Lung microvascular endothelial cell (primary cell): ENCODE results near the gene PDRG1. TPM values are rescaled to one million over a fixed set of nuclear protein-coding genes. Genes with fewer than 3 reads are reported as not detected.
A peak's percentile ranks its signal among the peaks of the same experiment; 100 is the strongest.
"Not testable (repeated sequence)": the region's sequence is repeated elsewhere in the genome, so short reads cannot be mapped to it uniquely, and the experiment has no call there.

ENCODE experiments used
- DNase-seq, 2 donors: peaks; one replicate each; pipeline versions ENCODE4 v3.0.0 to v3.0.0-alpha.2; 2010; ENCODE audit warnings: low read depth in 2 of 2
- total RNA-seq: library from RNA; depleted of rRNA; stranded (reverse); fragments of >200 nt; gene quantifications from 2 replicates; pipeline ENCODE4 v1.2.1, GENCODE V29; 2014

PDRG1 gene
- total RNA-seq, 1 donor from 2014 or later, result 4.6 TPM

DNA sequence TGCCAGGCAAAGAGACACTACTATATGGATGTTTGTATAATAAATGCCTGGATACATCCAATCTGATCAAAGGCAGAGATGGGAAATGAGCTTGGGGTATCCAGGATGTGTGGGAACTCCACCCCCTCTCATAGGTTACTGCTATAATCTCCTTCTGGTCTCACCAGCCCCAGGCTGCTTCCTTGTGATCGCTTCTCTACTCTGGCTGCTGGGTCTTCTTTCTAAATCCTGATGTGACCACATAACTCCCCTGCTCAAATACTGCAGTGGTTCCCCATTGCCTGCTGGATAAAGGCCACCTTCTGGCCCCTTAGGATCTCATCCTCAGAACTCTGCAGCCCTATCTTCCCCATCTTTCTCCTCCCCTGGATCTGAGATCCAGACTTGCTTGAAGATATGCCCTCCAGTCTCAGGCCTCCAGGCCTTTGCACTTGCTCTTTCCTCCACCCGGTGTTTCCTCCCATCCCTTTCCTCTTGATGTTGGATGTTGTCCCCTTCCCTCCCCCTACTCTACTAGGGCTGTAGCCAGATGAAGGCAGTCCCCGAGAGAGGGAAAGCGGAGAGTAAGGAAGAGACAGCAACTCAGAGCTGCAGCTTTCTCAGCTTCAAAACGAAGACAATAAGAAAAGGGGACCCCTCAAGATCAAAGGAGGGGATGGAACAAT is 15.3 kb upstream of the PDRG1 start:
- no peak for DNase-seq

DNA sequence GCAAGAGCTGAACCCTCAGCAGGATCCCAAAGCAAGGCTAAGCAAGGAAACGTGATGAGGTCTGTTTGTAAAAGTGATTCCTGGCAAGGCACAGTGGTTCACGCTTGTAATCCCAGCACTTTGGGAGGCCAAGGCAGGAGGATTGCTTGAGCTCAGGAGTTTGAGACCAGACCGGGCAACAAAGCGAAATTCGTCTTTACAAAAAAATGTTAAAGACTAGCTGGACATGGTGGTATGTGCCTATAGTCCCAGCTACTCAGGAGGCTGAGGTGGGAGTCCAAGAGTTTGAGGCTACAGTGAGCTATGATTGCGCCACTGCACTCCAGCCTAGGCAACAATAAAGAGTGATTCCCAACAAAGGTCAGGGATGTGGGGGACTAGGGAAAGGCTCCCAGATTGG is 12.0 kb upstream of the PDRG1 start:
- DNase-seq, result no peak

DNA sequence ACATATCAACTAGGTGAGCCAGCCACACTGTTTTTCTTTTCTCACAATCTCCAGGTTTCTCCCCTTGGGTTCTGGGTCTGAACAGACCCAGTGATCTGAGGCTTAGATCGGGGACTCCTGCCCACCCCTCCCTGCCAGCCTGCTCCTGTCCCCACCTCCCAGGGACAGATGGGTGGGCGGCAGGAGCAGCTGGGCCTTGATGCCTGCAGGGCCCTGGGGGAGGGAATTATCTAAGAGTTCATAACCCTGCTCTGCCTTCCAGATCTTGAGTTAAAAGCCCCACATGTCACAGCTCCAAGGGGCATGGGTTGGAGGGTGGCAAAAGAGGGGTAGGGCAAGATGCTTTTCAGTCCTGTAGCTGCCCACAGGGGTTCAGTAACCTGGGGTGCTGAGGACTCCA is 10.9 kb upstream of the PDRG1 start:
- DNase-seq, result no peak

DNA sequence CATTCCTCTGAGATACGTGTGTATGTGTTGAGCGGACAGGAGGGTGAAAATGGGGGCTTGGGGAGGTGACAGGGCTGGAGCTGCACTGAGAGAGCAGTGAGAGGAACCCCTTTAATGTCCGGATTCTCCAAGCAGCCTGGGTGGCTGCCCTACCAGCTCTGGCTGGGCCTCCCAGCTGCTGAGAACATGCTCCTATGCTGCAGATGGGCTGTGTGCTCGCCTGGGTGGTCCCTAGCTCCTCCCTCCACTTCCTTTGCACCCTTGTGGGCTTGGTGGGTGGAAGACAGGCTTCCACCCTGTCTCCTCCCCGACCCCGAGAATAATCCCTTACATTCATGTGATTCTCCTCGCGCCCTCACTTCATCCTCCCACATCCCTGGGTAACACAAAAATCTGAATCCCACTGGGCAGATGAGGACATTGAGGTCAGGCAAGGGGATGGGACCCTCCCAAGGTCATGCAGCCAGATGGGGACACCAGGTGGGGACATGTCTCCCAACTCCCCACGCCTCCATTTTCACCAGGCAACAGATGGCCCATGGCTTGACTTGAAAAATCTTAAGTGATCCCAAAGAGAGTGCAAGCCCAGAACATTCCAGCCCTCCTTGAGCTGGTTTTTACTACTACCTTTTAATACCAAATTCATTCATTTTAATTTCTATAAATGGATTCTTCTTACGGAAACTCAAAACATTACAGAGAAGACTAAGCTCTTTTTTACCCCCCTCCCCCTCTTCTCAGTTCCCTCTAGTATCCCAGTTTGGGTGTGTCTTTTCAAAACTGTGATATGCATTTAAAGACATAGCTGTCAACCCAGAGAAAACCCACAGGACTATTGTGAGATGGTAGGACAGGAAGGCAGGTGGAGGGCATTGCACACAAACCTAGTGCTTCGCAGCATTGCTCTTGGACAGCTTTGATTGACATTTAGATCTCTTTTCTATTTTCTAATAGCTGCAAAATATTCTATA is 5.0 kb upstream of the PDRG1 start:
- no peak for DNase-seq

DNA sequence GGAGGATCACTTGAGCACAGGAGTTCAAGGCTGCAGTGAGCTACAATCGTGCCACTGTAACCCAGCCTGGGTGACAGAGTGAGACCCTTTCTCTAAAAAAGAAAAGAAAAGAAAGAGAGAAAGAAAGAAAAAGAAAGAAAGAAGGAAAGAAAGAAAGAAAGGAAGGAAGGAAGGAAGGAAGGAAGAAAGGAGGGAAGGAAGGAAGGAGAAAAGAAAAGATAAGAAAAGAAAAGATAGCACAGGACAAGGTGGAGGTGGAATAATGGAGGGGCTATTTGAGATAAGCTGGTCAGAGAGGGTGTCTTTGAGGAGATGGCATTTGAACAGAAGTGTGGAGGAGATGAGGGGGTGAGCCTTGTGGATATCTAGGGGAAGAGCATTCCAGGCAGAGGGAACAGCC is 2.7 kb upstream of the PDRG1 start:
- DNase-seq, result no peak

DNA sequence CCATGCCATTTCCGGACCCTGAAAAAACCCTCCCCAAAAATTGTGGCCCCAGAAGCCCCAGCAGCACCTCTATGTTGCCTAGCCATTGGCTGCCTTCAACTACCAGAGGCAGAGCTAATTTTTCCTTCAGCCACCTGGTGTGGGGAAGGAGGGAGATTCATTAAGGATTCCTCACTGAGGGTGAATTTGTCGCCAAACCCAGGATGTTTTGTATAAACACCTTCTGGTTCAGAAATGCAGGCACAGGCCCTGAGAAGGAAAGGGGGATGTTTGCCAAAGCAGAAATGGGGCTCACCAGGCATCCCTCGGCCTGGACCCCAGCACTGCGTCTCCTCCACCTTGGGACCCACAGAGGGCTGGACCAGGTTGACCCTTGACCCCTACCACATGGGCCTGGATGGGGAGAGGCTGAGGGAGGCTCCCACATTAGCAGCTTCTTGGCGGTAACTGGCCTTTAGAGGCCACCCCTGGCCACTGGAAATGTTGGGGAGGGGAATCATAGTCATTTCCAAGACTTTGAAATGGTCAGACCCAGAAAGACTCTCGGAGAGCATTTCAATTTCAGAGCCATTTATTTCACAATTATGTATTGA is 1.8 kb upstream of the PDRG1 start:
- no peak for DNase-seq

DNA sequence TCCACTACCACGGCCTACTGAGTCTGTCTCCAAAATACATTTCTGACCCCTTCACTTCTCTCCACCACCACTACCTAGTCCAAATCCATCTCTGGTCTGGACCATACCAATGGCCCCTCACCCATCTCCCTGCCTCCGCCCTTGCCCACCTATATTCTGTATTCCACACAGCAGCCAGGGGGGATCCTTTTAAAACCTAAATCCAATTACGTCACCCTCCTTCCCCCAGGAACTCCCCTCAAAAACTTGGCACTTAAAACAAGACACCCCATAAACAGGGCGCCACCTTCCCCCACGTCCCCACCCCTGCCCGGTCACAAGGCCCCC is 680 bp downstream of the PDRG1 start:
- no peak for DNase-seq

DNA sequence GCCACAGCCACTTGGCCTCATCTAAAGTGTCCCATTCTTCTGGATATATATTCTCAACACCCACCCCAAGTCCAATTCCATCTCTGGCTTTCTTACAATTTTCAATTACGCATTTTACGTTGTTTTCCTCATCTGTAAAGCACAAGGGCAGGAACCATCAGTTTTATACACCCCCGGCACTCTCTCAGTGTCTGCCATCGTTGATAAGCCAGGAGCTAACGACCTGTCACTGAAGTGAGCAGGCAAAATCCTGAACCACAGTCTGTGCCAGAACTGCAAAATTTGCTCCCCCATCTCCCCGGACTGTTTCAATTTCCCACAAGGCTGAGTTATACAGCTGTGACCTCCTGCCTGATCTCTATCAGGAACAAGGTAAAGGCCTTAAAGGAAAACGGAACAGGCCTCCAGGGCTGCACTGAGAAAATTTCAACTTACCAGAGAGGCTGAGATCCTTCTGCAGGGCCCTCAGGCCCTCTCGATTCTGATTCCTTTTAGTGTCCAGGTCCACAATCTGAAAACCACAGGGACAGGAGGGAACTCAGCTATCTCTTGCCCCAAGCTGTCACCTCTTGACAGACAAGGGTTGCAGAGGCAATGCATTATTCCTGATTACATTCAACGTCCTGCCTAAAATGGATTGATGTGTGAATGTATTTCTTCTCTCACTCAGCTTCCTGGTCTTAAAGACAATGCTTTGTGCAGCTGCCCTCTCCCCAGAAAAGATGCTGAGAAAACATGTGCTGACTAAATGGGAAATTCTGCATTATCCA is 1.8 kb downstream of the PDRG1 start:
- no peak for DNase-seq

DNA sequence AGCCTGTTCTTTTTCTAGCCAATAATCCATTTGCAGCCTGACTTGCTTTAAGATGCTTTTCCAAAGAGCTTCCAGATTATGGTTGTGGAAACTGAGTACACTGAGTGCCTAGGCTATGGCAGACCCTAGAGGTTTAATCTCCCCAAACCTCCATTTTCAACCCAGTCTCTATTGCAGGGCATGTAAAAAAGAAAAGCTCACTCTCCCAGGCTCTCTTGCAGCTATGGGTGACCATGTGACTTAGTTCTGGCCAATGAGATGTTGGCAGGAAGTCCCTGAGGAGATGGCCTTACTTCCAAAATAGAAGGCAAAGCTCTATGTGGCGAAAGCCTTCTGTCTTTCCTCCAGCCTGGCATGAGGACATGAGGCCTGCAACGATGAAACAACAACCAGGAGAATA is 3.8 kb downstream of the PDRG1 start:
- no peak for DNase-seq

DNA sequence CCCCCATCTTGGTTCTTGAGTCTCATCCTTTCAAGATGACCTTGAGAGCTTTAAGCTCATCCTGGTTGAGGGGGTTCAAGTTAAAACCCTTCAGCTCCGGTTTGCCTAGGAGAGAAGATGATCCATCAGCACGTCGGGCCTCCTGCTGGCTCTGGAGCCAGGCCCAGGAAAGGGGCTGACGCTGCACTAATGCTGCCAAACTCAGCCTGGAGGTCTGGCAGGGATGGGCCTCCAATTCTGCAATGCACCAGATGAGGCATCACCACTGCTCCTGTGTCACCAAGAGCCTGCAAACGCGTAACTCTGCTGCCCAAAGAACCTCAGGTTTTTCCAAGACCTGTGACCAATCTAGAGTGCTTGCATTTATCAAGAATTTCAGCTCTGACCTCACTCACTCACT is 6.1 kb downstream of the PDRG1 start:
- DNase-seq, result no peak

DNA sequence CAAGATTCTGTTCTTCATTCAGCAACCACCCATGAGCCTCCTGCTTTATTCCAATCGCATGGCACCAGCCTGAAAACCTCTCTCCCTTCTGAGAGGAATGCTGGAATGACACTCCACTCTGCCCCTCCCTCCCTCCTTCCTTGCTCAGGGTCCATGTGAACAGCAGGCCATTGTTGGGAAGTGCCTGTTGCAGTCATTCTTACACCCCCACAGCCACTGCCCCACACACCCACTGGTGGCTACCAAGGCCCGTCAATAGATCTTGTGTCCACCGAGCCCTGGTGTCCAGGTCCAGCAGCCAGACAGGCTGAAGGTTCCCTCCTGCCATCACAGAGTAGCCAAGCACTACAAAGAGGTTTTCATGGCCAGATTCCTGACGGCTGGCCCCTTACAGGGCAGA is 6.5 kb downstream of the PDRG1 start:
- no peak for DNase-seq

DNA sequence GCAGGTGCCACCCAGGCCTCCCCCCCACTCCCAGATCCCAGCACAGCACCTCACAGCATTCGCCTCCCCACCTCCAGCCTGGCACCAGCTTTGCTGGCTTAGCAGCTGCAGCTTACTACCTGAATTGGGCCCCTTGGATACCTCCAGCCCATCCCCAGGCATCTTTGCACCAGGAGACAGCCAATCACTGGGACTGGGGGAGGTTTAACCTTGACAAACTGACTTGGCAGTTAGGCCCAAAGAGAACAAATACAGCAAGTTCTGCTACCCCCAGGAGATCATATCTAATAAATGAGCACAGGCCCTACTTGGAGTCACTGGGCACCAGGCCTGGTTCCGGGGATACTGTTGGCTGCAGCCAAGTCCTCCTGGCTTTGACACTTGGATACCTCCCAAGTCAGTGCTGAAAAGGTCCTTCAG is 8.8 kb downstream of the PDRG1 start:
- DNase-seq, result no peak

DNA sequence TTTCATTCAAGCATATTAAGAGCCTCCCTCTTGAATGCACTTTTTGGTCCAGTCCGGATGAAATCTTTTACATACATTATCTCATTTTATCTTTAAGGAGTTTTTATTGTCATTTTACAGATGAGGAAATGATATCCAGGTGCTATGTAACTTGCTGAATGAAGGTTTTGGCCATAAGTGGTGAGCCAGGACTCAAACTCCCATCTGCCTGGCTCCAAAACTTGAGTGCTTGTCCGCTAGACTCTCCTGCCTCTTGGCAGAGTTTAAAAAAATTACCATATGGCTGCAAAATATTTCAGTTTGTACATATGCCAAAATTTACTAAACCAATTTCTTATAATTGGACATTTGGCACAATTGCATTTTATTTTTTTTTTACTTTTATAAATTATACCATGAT is 12.2 kb downstream of the PDRG1 start:
- no peak for DNase-seq

DNA sequence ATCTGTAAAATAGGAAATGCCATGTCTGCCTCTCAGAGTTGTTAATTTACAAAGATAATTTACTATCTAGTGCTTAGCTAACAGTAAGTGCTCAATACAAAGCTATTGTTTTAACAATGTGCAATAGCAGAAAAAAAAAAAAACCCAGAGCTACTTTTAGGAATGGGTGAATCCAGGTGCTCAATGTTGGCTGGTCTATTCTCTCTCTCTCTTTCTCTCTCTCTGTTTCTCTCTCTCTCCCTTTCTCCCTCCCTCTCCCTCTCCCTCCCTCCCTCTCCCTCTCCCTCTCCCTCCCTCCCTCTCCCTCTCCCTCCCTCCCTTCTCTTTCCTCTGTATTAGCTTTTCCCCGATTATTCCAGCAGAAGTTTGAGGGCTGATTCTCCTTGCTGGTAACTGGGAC is 14.0 kb downstream of the PDRG1 start:
- DNase-seq, result no peak

DNA sequence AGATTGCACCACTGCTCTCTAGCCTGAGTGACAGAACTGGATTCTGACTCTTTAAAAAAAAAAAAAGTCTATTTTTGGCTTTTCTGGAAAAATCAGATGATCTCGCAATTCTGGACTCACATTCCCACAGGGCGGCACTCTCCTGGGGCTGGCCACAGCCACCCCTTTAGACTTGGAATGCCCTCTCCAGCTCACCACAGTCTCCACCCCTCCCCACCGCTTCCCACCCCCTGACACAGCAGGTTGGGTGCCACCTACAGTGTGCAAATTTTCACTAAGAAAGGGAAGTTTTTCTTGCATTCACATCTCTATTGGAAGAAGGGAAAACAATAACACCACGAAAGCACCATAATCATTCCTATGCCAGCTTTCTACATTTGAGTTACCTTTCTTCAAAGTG is 15.4 kb downstream of the PDRG1 start:
- no peak for DNase-seq

DNA sequence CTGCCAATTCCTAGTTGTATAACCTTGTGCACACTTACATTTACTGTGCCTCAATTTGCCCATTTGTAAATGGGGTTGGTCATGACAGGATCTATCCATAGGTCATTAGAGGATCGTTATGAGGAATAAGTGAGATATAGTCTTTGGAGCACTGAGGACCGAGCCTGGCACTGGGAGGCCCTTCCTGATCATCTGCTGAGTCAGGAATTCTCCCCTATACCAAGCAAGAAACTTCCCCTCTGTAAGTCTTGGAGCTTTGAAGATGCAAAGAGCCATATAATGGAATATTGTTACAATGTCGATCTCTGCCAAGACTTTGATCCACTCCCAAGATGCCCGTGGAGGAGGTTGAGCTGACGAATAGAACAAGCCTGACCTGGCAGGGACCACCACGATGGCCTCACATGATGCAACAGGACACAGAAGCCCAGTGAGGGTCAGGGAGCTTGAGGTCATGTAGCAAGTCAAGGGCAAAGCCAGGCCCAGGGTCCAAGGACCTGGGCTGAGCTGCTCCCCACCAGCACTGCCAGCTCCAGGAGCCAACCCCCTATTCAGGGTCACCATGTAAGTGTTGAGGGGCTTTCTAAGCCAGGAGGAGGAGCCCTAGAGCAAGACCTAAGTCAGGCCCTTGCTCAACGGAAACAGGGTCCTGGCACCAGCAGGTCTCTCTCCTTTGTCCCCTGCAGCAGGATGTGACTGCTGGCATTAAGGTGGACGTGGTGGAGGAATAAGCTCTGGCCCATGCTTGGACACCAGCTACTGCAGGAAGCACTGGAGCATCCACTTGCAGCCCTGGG is 16.7 kb downstream of the PDRG1 start:
- DNase-seq, result peak; percentile 5 to 7

DNA sequence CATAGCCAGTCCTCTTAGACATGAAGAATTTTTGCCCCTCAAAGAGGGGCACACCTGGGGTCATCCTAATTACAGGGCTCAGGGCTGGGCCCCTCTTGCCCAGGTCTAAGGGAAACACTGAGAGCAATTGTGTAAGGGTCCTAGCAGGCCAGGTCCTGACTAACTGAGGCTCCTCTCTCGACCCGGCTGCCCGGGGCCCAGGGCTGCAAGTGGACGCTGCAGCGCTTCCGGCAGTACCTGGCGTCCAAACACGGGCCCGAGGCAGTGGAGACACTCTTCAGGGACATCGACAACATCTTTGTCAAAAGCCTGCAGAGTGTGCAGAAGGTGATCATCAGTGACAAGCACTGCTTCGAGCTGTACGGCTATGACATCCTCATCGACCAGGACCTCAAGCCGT is 17.4 kb downstream of the PDRG1 start:
- no peak for DNase-seq

DNA sequence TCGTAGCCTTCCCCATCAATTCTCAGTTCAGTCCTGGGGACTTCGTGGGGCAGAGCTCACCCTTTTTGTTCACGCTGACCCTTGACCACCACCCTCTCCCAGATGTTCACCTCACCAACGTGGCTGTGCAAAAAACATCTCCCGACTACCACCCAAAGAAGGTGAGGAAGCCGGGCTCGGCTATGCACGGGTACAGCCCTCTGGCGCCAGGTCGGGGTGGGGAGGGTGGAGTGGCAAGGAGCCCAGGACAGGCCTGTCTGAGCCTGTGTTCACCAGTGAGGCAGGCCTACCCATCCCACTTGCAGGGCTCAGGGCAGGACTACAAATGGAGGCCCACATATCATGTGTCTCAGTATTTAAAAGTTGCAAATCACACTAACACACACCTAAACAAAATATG is 18.1 kb downstream of the PDRG1 start:
- DNase-seq, result no peak

DNA sequence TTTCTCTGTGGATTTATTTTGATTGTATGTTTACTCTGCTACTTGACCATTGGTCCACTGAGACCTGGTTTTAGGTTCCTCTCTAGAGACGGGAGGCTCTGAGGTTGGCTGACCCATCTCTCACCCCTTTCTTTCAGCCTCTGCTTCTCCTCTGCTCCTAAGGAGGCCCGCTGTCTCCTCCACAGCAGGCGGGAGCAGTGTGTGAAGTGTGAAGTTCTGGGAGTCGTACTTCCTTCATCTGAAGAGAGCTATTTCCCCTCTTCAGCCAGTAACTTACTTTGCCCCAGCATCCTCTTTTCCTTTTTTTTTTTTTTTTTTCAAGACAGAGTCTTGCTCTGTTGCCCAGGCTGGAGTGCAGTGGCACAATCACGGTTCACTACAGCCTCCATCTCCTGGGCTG is 21.1 kb downstream of the PDRG1 start:
- no peak for DNase-seq

DNA sequence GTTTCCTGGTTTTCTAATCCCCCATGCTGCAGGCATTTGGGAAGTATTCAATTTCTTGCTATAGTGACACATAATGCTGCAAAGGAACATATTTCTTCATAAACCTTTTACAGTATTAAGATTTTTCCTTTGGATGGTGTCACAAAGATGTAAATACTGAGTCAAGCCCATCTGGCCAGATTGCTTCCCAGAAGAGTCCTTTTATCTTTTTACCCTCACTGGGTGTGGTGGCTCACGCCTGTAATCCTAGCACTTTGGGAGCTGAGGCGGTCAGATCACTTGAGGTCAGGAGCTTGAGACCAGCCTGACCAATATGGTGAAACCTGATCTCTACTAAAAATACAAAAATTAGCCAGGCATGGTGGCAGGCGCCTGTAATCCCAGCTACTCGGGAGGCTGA is 22.2 kb downstream of the PDRG1 start:
- not testable (repeated sequence) for DNase-seq

DNA sequence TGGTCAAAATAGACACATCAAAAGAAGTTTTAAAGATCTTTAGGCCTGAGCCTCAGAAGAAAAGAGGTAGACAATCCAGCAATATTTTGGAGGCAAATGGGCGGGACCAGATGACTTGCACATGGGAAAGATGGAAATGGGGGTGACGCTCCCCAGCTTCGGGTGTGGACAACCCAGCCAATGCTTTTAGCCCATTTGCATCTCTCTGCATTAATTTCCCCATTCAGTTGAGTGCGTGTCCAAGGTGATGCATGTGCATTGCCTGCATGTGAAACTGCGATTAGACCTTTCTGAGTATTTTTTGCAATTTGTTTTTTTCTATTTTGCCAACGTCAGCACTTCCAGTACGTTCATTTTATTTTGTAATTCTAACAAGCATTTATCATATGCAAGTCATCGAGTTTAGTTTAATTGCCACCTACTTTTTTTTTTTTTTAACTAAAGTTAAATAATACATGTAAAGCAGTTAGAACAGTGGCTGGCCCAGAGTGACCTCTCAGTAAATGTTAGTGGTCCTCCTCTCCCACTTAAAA is 24.2 kb downstream of the PDRG1 start:
- DNase-seq, result no peak
